OCI-LY7 (cell line): ENCODE measurements around the gene ZNF628.

Source experiments
- CTCF ChIP-seq: fragments of 200-600 bp; sonication (generic); conservative IDR thresholded peaks from 2 replicates; pipeline ENCODE4 v1.5.1; 2014; ENCODE audit warnings: mild to moderate bottlenecking, antibody characterized with exemption, low read length, moderate library complexity, mixed read lengths
- EZH2phosphoT487 ChIP-seq: fragments of 200-600 bp; sonication (generic); IDR thresholded peaks from 2 replicates; pipeline ENCODE4 v1.6.1; 2018; ENCODE audit warnings: low read depth, borderline replicate concordance, mild to moderate bottlenecking, mixed run types, antibody characterized with exemption, low read length, moderate library complexity, mixed read lengths

GRCh38 chr19:55441692-55442321, 34.6 kb upstream of the ZNF628 start:
- TF ChIP-seq CTCF (no peak), EZH2phosphoT487 (0 out of 2 replicates have a peak, but pooled peaks have one; percentile 68)
